IMR-90 (cell line): ENCODE measurements around the gene PCYT2.

Experiments used
- CEBPB ChIP-seq: IDR thresholded peaks from 2 replicates; pipeline ENCODE4 v1.6.1; 2012; ENCODE audit warnings: low read depth, low read length, improper control_type of control experiment
- CHD1 ChIP-seq: IDR thresholded peaks from 2 replicates; pipeline ENCODE4 v1.6.1; 2012; ENCODE audit warnings: low read depth, low read length, improper control_type of control experiment
- FOS ChIP-seq: fragments of 150-350 bp; IDR thresholded peaks from 2 replicates; pipeline ENCODE4 v1.6.1; 2016; ENCODE audit warnings: low read depth, low read length
- MAFK ChIP-seq: IDR thresholded peaks from 2 replicates; pipeline ENCODE4 v1.6.1; 2012; ENCODE audit warnings: low read depth, low read length, improper control_type of control experiment
- MXI1 ChIP-seq: IDR thresholded peaks from 2 replicates; pipeline ENCODE4 v1.6.1; 2012; ENCODE audit warnings: low read depth, mild to moderate bottlenecking, low read length, moderate library complexity, borderline replicate concordance
- NFE2L2 ChIP-seq: fragments of 150-350 bp; IDR thresholded peaks from 2 replicates; pipeline ENCODE4 v1.6.1; 2016; ENCODE audit warnings: low read depth, mild to moderate bottlenecking, low read length
- POLR2A ChIP-seq: IDR thresholded peaks from 2 replicates; pipeline ENCODE4 v1.6.1; 2012; ENCODE audit warnings: mild to moderate bottlenecking, low read depth, low read length
- RAD21 ChIP-seq: IDR thresholded peaks from 2 replicates; pipeline ENCODE4 v1.6.1; 2012; ENCODE audit warnings: low read length, improper control_type of control experiment
- RCOR1 ChIP-seq: IDR thresholded peaks from 2 replicates; pipeline ENCODE4 v1.6.1; 2012; ENCODE audit warnings: mild to moderate bottlenecking, low read length, improper control_type of control experiment; ENCODE audit not compliant: insufficient replicate concordance
- RFX5 ChIP-seq: IDR thresholded peaks from 2 replicates; pipeline ENCODE4 v1.8.0; 2012; ENCODE audit warnings: low read depth, mild to moderate bottlenecking, low read length, moderate library complexity
- SMC3 ChIP-seq: fragments of 150-350 bp; IDR thresholded peaks from 2 replicates; pipeline ENCODE4 v1.6.1; 2016; ENCODE audit warnings: low read depth, mild to moderate bottlenecking, antibody characterized with exemption, low read length, moderate library complexity
- TF ChIP-seq, protein P1 (sequence below): conservative IDR thresholded peaks from 2 replicates; pipeline ENCODE4 v1.5.1; 2012; ENCODE audit warnings: mild to moderate bottlenecking, low read depth, low read length, improper control_type of control experiment
- TF ChIP-seq, protein P2 (sequence below): fragments of 150-350 bp; IDR thresholded peaks from 2 replicates; pipeline ENCODE4 v1.6.1; 2016; ENCODE audit warnings: low read depth, mild to moderate bottlenecking, low read length, moderate library complexity, borderline replicate concordance

DNA sequence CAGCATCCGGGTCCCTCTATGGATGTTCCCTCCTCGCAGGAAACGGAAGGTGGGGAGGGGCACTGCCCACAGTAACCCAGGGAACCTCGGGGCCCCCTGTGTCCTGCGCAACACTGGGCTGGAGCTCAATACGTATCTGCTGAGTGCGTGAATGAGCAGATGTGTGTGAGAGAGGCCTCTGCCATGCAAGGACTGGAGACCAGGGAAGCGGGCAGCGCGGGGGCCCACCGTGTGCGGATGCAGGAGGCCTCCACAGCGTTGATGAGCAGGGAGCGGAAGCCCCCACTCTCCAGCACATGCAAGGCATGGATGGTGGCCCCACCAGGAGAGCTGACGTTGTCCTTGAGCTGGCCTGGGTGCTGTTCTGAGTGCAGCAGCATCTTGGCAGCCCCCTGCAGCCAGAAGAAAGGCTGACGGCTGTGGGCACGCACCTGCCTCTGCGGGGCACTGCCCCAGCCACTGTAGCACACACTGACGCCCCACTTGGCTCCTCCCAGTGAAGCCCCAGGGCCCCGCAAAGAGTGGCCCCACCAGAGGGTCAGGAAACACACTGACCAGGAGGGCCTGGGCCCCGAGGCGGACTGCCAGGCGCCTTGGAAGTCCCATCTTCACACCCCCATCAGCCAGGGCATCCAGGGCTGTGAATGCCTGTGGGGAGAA is 23.0 kb upstream of the PCYT2 start:
- TF ChIP-seq, protein P1, sequence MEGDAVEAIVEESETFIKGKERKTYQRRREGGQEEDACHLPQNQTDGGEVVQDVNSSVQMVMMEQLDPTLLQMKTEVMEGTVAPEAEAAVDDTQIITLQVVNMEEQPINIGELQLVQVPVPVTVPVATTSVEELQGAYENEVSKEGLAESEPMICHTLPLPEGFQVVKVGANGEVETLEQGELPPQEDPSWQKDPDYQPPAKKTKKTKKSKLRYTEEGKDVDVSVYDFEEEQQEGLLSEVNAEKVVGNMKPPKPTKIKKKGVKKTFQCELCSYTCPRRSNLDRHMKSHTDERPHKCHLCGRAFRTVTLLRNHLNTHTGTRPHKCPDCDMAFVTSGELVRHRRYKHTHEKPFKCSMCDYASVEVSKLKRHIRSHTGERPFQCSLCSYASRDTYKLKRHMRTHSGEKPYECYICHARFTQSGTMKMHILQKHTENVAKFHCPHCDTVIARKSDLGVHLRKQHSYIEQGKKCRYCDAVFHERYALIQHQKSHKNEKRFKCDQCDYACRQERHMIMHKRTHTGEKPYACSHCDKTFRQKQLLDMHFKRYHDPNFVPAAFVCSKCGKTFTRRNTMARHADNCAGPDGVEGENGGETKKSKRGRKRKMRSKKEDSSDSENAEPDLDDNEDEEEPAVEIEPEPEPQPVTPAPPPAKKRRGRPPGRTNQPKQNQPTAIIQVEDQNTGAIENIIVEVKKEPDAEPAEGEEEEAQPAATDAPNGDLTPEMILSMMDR: no peak
- no peak for TF ChIP-seq RAD21
- TF ChIP-seq POLR2A: no peak
- no peak for TF ChIP-seq MAFK
- TF ChIP-seq SMC3: no peak
- no peak for TF ChIP-seq RCOR1
- TF ChIP-seq CEBPB: no peak
- TF ChIP-seq, protein P2, sequence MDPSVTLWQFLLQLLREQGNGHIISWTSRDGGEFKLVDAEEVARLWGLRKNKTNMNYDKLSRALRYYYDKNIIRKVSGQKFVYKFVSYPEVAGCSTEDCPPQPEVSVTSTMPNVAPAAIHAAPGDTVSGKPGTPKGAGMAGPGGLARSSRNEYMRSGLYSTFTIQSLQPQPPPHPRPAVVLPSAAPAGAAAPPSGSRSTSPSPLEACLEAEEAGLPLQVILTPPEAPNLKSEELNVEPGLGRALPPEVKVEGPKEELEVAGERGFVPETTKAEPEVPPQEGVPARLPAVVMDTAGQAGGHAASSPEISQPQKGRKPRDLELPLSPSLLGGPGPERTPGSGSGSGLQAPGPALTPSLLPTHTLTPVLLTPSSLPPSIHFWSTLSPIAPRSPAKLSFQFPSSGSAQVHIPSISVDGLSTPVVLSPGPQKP: no peak
- TF ChIP-seq CHD1: no peak
- TF ChIP-seq RFX5: no peak
- no peak for TF ChIP-seq NFE2L2
- no peak for TF ChIP-seq FOS
- no peak for TF ChIP-seq MXI1
